Ramos (cell line): ENCODE data around the gene CTAGE6.
"Not testable (repeated sequence)": the region's sequence is repeated elsewhere in the genome, so short reads cannot be mapped to it uniquely, and the experiment has no call there.

Experiments used
- in situ Hi-C: fragments of 300-500 bp; cut with MboI; formaldehyde crosslinking; loops from one replicate; pipeline ENCODE4 v1.14.3; 2022; ENCODE audit warnings: low sequenced_read_pairs; ENCODE audit not compliant: unreplicated experiment

The CTAGE6 gene, protein sequence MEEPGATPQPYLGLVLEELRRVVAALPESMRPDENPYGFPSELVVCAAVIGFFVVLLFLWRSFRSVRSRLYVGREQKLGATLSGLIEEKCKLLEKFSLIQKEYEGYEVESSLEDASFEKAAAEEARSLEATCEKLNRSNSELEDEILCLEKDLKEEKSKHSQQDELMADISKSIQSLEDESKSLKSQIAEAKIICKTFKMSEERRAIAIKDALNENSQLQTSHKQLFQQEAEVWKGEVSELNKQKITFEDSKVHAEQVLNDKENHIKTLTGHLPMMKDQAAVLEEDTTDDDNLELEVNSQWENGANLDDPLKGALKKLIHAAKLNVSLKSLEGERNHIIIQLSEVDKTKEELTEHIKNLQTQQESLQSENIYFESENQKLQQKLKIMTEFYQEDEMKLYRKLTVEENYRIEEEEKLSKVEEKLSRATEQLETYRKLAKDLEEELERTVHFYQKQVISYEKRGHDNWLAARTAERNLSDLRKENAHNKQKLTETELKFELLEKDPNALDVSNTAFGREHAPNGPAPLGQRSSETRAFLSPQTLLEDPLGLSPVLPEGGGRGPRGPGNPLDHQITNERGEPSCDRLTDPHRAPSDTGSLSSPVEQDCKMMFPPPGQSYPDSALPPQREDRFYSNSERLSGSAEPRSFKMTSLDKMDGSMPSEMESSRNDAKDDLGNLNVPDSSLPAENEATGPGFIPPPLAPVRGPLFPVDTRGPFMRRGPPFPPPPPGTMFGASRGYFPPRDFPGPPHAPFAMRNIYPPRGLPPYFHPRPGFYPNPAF

DNA sequence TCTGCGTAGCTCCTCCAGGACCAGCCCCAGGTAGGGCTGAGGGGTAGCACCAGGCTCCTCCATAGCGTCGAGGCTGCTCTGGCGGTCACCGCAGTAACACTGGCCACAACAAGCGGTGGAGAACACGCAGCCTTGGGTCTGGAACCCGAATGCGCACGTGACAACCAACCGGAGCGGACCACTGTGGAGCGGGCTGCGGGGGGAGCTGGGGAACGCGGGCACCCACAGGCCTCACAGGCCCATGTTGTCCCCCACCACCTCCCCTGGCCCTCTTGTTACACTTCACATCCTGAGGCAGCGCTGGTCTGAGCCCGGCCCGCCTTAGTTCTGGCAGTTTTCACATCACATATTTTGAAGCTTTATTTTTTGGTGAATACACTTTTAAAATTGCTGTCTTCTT lies at the start of gene CTAGE6:
Gene CTAGE6, minus strand, starts transcription at position 101 of the 400 bp plus-strand sequence. Its CDS starts 38 bp downstream, at position 63.
- in situ Hi-C loops = not testable (repeated sequence)

- in situ Hi-C loops = not testable (repeated sequence)
Observed at GRCh38 chr7:143806664-143807071, 49.2 kb upstream of the CTAGE6 start.

GRCh38 chr7:143797896-143798290 lies 40.4 kb upstream of the CTAGE6 start:
- in situ Hi-C loops = not testable (repeated sequence)

GRCh38 chr7:143797119-143797895 lies 39.8 kb upstream of the CTAGE6 start:
- in situ Hi-C loops = not testable (repeated sequence)

DNA sequence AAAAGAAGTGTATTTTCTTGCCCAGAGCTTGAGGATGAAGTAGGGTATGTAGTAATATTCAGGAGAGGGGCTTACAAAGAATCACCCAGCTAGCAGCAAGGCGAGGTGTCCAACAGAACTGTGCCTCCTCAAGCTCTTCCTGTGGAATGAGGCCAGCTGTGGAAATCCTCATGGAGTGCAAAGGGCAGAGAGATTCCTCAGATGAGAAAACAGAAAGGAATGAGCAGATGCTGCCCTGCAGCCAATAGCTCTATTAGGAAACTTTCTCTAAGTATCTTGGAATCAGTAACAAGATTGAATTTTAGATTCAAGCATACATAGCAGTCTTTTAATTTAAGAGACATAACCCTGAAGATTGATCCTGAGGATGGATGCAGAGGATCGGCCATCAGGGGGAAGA lies 38.2 kb upstream of the CTAGE6 start:
- in situ Hi-C loops = not testable (repeated sequence)

DNA sequence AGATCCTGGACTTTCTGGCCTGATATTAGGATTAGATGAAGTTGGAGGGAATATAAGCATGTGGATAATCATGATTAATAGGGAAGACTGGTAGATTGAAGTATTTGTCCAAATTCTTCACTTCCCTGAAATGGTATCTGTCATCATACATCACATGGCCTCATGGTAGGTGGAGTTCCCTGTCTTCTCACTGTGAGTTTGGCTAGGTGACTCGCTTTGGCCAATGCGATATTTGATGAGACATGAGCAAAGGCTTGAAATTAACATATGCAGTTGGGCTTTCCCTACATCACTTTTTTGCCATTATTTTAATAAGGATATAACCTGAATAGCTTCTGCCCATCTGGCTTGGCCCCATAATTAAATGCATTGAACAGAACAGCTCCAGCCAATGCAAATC lies 35.1 kb upstream of the CTAGE6 start:
- in situ Hi-C loops = not testable (repeated sequence)

GRCh38 chr7:143785415-143786182 lies 28.1 kb upstream of the CTAGE6 start:
- in situ Hi-C loops = not testable (repeated sequence)

- in situ Hi-C loops = not testable (repeated sequence)
Observed at GRCh38 chr7:143779591-143779990, 22.1 kb upstream of the CTAGE6 start.

- in situ Hi-C loops = not testable (repeated sequence)
Observed at GRCh38 chr7:143772738-143773468, 15.4 kb upstream of the CTAGE6 start.

DNA sequence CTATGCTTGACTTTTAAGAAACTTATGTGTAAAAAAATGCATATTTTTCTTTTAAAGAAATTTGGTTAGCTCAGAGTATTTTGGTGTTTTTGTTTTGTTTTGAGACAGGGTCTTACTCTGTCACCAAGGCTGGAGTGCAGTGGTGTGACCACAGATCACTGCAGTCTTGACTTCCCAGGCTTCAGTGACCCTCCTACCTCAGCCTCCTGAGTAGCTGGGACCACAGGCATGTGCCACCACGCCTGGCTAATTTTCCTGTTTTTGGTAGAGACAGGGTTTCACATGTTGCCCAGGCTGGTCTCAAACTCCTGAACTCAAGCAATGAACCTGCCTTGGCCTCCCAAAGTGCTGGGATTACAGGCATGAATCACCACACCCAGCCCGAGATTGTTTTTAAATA lies 10.0 kb upstream of the CTAGE6 start:
- in situ Hi-C loops = not testable (repeated sequence)

- in situ Hi-C loops = not testable (repeated sequence)
Observed at GRCh38 chr7:143765678-143766077, 8.2 kb upstream of the CTAGE6 start.

DNA sequence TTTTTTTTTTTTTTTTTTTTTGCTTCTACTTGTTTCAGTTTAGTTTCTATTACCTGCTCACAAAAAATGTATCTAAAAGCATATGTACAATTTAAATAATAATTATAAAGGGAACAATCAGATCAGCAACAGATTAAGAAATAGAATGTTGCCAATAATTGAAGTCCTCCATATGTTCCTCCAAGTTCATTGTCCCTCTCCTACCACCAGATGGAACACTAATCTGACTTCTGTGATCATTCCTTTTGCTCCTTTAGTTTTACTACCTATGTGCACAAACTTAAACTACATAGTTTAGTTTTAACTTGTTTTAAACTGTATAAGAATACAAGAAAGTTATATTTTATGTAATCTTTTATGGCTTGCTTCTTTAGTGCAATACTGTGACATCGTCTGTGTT lies 5.6 kb upstream of the CTAGE6 start:
- in situ Hi-C loops = not testable (repeated sequence)

GRCh38 chr7:143745340-143745739 lies 12.2 kb downstream of the CTAGE6 start:
- in situ Hi-C loops = not testable (repeated sequence)

DNA sequence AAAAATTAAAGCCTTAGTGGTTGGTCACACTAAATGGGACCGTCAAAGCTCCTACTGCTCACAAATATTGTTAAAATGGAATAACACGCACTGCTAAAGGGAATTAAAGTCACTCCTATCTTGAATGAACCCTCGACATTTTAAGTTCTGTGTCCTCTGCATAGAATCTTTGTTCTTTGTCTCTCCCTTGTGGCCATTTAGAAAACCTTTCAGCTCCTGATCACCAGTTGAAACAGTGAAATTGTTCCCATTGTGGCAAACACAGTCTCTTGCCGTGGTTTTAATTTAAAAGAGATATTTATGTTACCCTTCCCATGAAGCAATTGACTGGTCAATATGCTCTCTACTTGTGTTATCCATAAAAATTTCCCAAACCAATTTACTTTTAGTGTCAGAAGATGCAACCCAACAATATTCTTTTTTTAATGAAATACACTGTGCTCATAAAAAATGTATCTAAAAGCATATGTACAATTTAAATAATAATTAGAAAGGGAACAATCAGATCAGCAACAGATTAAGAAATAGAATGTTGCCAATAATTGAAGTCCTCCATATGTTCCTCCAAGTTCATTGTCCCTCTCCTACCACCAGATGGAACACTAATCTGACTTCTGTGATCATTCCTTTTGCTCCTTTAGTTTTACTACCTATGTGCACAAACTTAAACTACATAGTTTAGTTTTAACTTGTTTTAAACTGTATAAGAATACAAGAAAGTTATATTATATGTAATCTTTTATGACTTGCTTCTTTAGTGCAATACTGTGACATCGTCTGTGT lies 20.3 kb downstream of the CTAGE6 start:
- in situ Hi-C loops = not testable (repeated sequence)

DNA sequence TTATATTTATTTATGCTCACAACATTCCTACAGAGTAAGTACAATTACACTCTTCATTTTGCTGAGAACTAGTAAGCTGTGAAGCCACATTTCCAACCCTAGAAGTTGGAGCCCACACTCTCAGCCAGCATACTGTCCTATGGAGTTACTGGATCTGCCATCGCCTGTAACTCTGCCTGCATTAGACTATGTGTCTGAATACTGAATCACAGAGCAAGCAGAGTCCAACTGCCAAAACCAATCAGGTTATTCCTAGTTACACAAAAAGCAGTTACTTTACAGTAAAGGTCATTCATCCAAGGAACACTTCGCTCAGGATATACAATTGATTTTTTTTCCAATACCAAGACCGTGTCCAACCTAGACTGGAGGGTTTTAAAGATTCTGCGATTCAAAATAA lies 21.5 kb downstream of the CTAGE6 start:
- in situ Hi-C loops = no loop called here

DNA sequence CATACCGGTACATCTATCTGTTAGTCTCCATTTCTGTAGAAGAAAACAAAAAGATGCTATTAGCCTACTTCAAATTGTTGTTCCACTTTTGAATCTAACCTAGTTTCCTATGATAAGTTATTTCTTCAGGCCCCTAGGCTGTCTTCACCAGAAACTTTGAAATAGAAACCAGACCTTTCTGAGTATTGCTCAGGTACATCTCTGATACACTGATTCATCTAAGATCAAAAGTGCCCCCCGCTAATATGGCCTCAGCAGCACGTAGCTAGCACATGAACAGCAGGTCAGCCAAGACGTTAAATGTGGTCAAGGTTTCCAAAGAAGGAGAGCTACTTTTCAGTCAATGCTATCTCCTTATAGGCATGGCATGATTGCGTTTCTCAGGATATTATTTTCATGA lies 23.6 kb downstream of the CTAGE6 start:
- in situ Hi-C loops = no loop called here

DNA sequence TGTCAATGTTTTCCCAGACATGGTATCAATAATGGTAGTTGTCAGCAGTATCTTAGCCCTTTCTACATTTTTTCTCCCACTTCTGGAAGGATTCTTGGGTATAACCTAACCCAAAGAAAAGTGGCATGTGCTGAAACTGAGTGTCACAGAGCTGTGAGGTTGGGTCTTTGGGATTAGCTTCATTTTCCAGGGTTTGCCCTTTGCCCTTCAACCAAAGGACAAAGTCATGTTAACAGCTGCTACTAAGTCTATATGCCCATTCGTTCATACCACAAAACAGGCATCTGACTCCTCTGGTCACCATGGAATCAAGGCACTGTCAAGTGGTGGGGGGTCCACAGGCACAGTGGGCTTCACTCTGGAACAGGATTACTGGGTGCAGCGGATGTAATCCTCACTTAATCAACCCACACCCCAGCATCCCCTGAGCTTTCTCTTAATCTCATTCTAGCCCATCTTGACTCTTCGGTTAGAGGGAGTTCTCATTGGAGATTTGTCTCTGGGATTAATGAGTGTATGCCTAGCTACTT lies 29.1 kb downstream of the CTAGE6 start:
- in situ Hi-C loops = no loop called here

DNA sequence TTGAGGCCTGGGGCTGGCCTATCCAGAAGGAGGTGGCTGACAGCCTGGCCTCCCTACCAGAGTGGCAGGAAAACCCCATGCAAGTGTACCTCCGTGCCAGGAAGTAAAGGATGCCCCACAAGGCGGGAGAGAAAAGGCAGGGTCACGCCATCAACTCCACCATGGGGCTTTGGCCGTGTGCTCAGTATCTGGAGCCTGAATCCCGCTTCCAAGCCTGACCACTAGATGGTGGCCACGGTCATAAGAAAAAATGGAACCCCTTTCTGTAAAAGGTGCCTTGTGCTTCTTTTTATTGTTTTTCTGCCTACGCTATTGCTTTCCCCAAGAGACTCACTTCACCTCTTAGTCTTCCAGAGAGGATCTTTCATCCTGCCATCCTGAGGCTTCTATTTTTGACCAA lies 29.9 kb downstream of the CTAGE6 start:
- in situ Hi-C loops = not testable (repeated sequence)
